Body of pancreas (tissue), 4 donors: Measurements from ENCODE around the gene SNED1.

Experiments used
- CTCF ChIP-seq, 7 experiments: fragments of 450-650 bp in 4 of 7; fragments of 200-600 bp in 3 of 7; sonication (generic) in 3 of 7; IDR thresholded peaks; one replicate each; pipeline ENCODE4 v1.5.1; 2016 to 2019; ENCODE audit warnings: antibody characterized with exemption in 7 of 7
- POLR2A ChIP-seq, 3 donors: fragments of 450-650 bp; IDR thresholded peaks; one replicate each; pipeline ENCODE4 v1.6.1; 2016; ENCODE audit warnings: antibody characterized with exemption in 3 of 3, mild to moderate bottlenecking in 2 of 3

- no peak for TF ChIP-seq CTCF (IDR thresholded peaks at IDR 0.05)
- no peak for TF ChIP-seq POLR2A (IDR thresholded peaks at IDR 0.05)
Measured at GRCh38 chr2:241029599-241030332, 31.3 kb downstream of the SNED1 start.
